ENCODE results near the gene SGCA.

Gene SGCA

GRCh38 chr17:50146230-50146926 is 19.4 kb upstream of the SGCA start:
- H3K4me1 ChIP-seq (ENCODE audit: low read depth, poor library complexity, severe bottlenecking) = peaks cover 20% of the 10 kb centered on the region
- H3K36me3 ChIP-seq (ENCODE audit: insufficient read depth) = peaks cover 6% of the 10 kb centered on the region; the same call in 1 of the 2 replicates
- TF ChIP-seq, protein P1, sequence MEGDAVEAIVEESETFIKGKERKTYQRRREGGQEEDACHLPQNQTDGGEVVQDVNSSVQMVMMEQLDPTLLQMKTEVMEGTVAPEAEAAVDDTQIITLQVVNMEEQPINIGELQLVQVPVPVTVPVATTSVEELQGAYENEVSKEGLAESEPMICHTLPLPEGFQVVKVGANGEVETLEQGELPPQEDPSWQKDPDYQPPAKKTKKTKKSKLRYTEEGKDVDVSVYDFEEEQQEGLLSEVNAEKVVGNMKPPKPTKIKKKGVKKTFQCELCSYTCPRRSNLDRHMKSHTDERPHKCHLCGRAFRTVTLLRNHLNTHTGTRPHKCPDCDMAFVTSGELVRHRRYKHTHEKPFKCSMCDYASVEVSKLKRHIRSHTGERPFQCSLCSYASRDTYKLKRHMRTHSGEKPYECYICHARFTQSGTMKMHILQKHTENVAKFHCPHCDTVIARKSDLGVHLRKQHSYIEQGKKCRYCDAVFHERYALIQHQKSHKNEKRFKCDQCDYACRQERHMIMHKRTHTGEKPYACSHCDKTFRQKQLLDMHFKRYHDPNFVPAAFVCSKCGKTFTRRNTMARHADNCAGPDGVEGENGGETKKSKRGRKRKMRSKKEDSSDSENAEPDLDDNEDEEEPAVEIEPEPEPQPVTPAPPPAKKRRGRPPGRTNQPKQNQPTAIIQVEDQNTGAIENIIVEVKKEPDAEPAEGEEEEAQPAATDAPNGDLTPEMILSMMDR (conservative IDR thresholded peaks at IDR 0.05; ENCODE audit: low read depth, low read length) = no peak
- peaks cover 47% of the 10 kb centered on the region for H3K79me2 ChIP-seq (ENCODE audit: insufficient read depth, low read depth)
- no peak overlapping the region for H3K9ac ChIP-seq
- H3K27ac ChIP-seq = no peak overlapping the region
- no peaks in the 10 kb centered on the region for H4K20me1 ChIP-seq (ENCODE audit: insufficient read depth)
- H3K27me3 ChIP-seq (ENCODE audit: insufficient read depth, low read depth) = no peaks in the 10 kb centered on the region
- no peak overlapping the region; the same call in 1 of the 2 replicates for H3K4me2 ChIP-seq
- no peak overlapping the region for H2AFZ ChIP-seq (ENCODE audit: low read depth)
- H3K4me3 ChIP-seq (IDR thresholded peaks at IDR 0.05; ENCODE audit: insufficient read depth, low read depth, low read length) = no peak overlapping the region

DNA sequence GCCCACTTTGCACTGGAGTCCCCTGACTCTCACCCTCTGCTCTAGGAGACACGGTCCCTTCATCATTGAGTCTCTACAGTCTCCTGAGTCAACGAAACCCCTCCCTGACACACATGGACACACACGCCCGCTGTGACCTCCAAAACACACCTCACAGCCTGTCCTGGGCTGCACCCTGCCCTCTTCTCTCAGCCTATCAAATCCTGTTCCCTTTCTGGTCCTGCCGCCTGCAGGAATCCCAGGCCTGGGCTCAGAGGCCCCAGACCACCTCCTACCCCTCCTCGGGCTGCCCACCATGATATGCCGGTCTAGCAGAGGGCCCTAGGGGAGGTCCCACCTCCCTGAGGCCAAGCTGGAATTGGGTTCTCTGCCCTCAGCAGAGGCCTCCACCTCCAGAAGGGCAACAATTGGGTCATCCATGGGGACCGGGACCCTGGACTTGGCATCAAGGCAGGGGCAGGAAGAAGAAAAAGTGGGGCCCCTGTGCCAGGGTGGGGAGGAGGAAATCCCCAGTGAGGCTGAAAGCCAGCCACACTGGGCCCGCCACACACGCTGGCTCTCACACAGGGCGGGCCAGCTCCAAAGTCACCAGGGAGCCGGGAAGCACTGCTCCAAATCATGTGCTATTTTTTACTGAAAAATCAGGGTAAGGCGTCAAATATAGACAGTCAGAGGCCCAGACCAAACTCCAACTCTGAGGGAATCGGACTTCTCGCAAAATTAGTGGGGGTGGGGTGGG is 18.7 kb upstream of the SGCA start:
- Histone ChIP-seq H2AFZ (ENCODE audit: low read depth) (no peak overlapping the region), H3K27me3 (ENCODE audit: insufficient read depth, low read depth) (no peaks in the 10 kb centered on the region), H3K4me2 (peak overlapping the region; percentile 75; the same call in 1 of the 2 replicates), H3K4me1 (ENCODE audit: low read depth, poor library complexity, severe bottlenecking) (peaks cover 21% of the 10 kb centered on the region), H3K9ac (no peak overlapping the region; the same call in 1 of the 2 replicates), H3K36me3 (ENCODE audit: insufficient read depth) (peaks cover under 1% of the 10 kb centered on the region; the same call in 1 of the 2 replicates), H3K79me2 (ENCODE audit: insufficient read depth, low read depth) (peaks cover 47% of the 10 kb centered on the region), H3K4me3 (IDR thresholded peaks at IDR 0.05; ENCODE audit: insufficient read depth, low read depth, low read length) (no peak overlapping the region), H4K20me1 (ENCODE audit: insufficient read depth) (no peaks in the 10 kb centered on the region), H3K27ac (no peak overlapping the region)
- TF ChIP-seq, protein P1 (conservative IDR thresholded peaks at IDR 0.05; ENCODE audit: low read depth, low read length) = no peak

DNA sequence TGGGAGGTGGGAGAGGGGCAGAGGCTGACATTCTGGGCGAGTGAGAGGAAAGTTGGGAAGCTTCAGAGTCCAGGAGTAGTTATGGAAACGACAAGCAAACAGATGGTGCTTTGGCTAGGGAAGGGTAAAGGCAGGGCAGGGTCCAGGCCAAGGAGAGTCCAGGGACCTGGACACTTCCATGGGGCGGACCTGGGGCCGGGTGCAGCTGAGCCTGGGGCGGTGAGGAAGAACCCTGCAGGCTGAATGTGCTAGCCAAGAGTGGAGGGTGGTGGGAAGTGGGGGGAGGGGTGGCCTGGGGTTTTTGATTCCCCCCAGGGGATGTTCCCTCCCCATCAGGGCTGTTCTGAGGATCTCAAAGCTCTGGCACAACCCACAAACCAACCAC is 18.0 kb upstream of the SGCA start:
- no peak overlapping the region for H3K4me3 ChIP-seq (IDR thresholded peaks at IDR 0.05; ENCODE audit: insufficient read depth, low read depth, low read length)
- H3K9ac ChIP-seq = peak overlapping the region; percentile 79; the same call in 1 of the 2 replicates
- H3K79me2 ChIP-seq (ENCODE audit: insufficient read depth, low read depth) = peaks cover 47% of the 10 kb centered on the region
- H3K27ac ChIP-seq = peak overlapping the region; percentile 52
- peaks cover 28% of the 10 kb centered on the region for H3K4me1 ChIP-seq (ENCODE audit: low read depth, poor library complexity, severe bottlenecking)
- no peaks in the 10 kb centered on the region for H4K20me1 ChIP-seq (ENCODE audit: insufficient read depth)
- H3K36me3 ChIP-seq (ENCODE audit: insufficient read depth) = no peaks in the 10 kb centered on the region
- no peak overlapping the region for H2AFZ ChIP-seq (ENCODE audit: low read depth)
- TF ChIP-seq, protein P1 (conservative IDR thresholded peaks at IDR 0.05; ENCODE audit: low read depth, low read length) = no peak
- peak overlapping the region; percentile 75 for H3K4me2 ChIP-seq
- H3K27me3 ChIP-seq (ENCODE audit: insufficient read depth, low read depth) = no peaks in the 10 kb centered on the region

GRCh38 chr17:50148226-50149090 is 17.3 kb upstream of the SGCA start:
- Histone ChIP-seq H2AFZ (ENCODE audit: low read depth) (peak overlapping the region; percentile 33; the same call in 1 of the 2 replicates), H3K79me2 (ENCODE audit: insufficient read depth, low read depth) (peaks cover 47% of the 10 kb centered on the region), H3K27me3 (ENCODE audit: insufficient read depth, low read depth) (no peaks in the 10 kb centered on the region), H3K4me3 (IDR thresholded peaks at IDR 0.05; ENCODE audit: insufficient read depth, low read depth, low read length) (no peak overlapping the region), H4K20me1 (ENCODE audit: insufficient read depth) (no peaks in the 10 kb centered on the region), H3K4me2 (peak overlapping the region; percentile 75), H3K27ac (peak overlapping the region; percentile 52), H3K4me1 (ENCODE audit: low read depth, poor library complexity, severe bottlenecking) (peaks cover 35% of the 10 kb centered on the region), H3K36me3 (ENCODE audit: insufficient read depth) (no peaks in the 10 kb centered on the region), H3K9ac (peak overlapping the region; percentile 79; the same call in 1 of the 2 replicates)
- TF ChIP-seq, protein P1 (conservative IDR thresholded peaks at IDR 0.05; ENCODE audit: low read depth, low read length) = no peak

All from KMS-11 (cell line).